Stimulated activated CD4-positive, alpha-beta T cell treated with anti-CD3 and anti-CD28 coated beads, Interleukin-2, amount 100 ng/mL, for 4 hours (primary cell): ENCODE data around the gene GPC4.

Source experiments
- DNase-seq: peaks from one replicate; pipeline ENCODE4 v3.0.0-alpha.2; 2020; ENCODE audit warnings: low read depth

GPC4 gene

GRCh38 chrX:133415276-133416105 lies at the start of gene GPC4:
TSS of gene GPC4 (minus strand) at chrX:133415489. CDS start at chrX:133414965, 524 bp downstream.
- no peak for DNase-seq

GRCh38 chrX:133461231-133461630 lies 45.9 kb upstream of the GPC4 start:
- no peak for DNase-seq

GRCh38 chrX:133454924-133455323 lies 39.6 kb upstream of the GPC4 start:
- no peak for DNase-seq

- DNase-seq: no peak
These were observed 39.2 kb upstream of the GPC4 start for GRCh38 chrX:133454491-133454914.

DNA sequence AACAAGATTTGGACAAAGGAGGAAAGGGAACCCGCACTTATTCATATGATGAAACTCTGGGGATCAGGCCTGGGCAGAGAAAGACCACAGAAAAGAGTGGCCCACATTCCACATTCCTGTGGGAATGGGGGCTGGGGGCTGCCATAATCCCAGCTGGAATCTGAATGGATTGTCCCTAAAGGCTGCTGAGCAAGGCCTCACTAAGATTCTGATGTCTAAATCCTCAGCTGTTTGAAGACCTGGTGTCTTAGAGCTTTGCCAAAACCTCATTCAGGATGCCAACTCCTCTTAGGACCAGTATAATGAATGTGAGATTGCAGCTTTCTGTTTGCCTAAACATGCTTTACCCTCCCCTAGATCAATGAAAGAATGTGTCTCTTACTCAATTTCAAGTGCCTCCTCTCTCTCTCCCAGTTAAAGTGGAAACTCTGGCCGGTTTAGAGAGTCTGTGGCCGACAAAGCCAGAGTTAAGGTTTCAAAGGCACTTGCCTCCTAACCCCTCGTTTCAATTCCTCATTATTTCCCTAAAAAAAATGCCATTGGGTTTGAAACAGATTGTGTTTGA lies 33.3 kb upstream of the GPC4 start:
- DNase-seq: no peak

DNA sequence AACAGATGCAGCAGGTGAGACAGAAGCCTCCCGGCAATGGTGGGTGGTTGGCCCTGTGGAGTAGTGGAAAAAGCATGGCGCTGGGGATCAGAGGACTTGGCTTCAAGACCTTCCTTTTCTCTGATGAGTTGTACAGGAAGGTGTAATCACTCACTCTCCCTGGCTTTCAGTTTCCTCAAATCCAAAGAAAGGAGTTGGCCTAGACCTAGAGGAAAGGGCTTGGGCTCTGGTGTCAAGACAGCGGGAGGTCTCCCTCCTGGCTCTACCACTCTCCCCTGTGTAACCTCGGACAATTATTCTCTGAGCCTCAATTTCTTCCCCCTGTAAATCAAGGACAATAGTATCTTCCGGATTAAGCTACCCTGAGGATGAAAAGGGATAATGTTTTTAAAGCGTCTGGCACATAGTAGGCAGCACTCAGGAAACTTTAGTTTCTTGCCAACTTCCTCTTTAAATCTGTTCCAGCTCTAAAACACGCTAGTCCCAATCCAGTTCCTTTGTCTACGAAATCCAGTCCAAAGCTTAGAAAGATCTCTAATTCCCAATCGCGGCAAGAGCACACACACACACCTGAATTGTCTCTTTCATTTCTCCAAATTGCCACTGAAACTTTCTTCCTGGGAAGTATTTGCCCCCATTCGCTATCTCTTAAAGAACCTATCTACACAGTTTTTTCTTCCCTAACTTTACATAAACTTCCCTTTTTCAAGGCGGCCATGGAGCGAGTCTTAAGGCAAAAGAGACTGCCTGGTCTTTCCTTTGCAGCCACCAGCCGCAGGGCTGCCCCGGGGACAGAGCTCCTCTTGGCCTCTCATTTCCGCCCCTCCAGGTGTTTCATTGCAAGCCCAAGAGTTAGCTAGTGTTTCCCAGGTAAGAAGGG lies 29.9 kb upstream of the GPC4 start:
- DNase-seq: no peak

DNA sequence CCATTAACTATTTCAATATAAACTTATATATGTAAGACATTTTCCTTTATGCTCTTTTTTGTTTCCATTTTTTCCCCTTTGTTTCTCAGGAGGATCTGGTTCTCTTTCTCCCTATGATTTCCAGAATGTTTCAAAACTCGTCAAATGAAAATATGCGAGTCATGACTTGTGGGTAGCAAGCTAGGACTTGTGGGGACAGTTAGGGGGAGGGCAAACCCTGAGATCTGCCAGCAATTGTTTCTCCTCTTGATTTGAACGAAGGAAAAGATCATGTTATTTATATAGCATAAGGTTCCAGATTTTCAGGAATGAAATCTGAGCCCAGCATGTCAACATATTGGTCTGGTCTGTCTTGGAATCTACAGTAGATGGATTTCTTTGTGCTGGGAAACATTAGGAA lies 28.9 kb upstream of the GPC4 start:
- no peak for DNase-seq

- no peak for DNase-seq
These were observed 25.5 kb upstream of the GPC4 start for GRCh38 chrX:133440797-133441163.

GRCh38 chrX:133440081-133440796 lies 24.9 kb upstream of the GPC4 start:
- no peak for DNase-seq

DNA sequence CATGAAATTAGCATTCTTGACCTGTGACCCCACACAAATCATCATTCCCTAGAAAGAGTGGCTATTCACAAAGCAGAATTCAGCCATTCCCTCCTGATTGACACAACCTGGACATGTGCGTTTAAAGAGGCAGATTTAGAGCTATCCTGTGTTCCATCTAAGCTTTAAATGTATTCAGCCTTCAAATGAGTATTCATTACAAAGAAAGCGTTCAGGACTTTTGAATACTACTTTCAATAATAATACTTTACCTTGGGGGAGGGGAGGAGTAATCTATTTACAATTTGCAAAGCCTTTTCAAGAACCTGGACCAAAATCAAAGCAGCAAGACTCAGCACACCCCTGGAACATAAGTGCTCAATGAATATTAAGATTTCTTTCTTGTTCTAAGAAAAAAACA lies 22.5 kb upstream of the GPC4 start:
- DNase-seq: no peak

- no peak for DNase-seq
These were observed 22.1 kb upstream of the GPC4 start for GRCh38 chrX:133437356-133437755.

DNA sequence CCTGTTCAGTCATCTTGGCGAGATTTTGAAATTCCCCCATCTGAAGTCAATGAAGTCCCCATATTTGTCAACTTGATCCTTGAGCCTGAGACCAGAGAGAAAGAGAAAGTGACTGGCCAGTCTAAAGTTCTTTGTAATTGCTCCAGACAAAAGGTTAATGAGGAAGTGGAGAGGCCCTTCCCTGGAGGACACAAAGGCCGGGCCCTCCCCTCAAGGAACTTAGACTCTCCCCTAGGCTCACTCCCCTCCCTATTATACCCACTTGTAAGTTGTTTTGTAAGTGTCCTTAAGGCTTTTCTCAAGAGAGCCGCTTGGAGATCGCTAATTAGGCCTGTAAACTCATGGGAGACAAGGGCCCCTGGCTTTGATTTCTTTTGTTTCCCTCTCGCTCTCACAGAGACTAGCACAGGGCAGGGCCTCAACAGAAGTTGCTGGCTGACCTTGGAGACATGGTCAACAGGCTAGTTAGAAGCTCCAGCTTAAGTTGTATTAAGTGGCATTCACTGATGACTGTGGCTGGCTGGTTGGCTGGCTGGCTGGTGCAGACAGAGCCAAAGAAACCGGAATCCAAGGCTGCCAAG lies 20.3 kb upstream of the GPC4 start:
- no peak for DNase-seq

GRCh38 chrX:133434197-133434820 lies 19.0 kb upstream of the GPC4 start:
- no peak for DNase-seq

DNA sequence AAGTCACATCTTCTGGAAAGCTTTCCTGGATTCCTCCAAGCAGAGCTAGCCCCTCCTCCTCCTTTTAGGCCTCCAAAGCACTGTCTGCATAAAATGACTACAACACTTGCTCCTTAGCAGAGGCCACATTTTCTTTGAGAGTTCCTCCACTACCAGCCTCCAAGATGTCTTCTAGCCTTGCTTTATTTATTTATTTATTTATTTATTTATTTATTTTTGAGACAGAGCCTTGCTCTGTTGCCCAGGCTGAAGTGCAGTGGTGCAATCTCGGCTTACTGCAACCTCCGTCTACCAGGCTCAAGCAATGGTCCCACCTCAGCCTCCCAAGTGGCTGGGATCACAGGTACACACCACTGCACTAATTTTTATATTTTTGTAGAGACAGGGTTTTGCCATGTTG lies 4.6 kb upstream of the GPC4 start:
- no peak for DNase-seq

GRCh38 chrX:133418588-133418987 lies 3.3 kb upstream of the GPC4 start:
- no peak for DNase-seq

DNA sequence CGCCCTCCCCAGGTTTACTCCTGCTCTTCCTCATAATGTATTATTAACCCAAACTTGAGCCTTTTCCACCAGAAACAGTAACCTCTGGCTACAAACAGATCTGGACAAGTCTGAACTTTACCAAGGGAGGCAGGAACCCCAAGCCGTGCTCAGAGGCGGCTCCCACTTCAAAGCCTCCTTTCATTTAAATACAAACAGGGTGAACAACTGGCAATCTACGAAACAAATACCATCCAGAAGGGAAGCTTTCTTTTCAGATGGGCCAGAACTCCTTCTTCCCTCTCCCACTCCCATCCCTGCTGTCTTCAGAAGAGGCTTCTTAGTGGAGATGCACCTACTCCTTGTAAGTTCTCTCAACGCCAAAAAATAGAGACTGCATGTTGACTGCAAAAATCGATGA lies 2.1 kb upstream of the GPC4 start:
- DNase-seq: no peak

GRCh38 chrX:133414406-133415275 lies 648 bp downstream of the GPC4 start:
- DNase-seq: no peak

DNA sequence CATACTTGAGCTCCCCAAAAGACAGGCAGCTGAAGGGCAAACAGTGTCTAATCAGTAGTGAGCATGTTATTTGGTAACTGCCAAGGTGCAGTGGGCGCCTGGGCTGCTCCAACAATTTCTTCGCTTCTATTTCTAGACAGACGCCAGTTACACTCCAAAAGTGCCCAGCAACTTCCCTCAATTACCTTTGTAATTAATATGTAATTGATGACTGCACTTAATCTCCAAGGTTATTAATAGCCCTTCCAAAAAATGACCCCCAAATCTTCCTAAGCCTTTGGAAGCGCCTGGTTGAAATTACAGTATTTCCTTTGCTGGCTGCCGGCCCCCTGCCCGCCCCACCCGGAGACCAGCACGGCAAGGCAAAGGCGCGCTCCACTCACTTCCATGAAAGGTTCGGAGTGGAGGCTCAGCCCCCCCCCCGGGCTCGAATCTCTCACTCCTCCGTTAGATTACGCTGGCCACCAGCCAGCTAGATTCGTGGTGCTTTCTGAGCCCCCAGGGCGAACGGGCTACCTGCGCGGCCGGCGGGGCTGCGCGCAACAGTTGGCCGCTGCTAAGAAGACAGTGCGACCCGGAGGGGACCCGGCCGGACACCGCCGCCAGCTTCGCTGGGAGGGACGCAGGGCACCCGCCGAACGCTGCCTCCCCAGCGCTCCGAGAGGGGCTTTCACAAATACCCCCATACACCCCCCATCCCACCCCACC lies 1.9 kb downstream of the GPC4 start:
- no peak for DNase-seq

DNA sequence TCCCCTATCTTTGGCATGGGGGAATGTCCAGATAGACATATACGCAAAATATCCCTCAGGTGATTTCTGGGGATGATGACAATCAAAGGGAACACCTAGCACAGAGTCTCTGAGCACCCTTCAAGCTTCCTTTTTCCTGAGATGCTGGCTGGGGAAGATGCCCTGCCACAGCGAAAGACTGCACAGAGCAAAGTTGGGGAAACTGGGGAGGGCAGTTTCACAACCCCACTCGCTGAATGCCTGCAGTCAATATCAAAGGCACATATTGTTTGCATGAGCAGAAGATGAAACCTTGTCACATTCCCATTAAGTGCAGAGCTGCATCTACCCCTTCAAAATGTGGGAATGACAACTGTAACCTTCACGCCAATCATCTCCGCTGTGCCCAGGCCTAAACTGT lies 2.6 kb downstream of the GPC4 start:
- no peak for DNase-seq

DNA sequence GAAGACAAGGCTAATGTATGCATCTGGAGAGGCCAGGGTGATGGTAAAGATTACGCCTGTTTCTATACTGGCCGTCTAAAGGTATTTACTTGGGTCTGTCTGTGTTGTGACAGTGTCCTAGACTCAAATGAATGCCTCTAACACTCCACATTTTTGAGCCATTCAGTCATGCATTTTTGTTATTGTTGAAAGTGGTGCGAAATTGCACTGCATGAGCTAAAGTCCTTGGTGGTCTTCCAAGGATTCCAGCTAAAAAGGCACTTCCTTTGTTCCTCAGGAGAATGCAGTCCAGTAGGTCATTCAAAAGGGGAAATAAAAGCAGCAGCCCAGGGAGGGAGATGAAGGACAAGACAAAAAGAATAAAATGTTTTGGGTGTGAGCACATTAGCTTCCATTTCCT lies 3.0 kb downstream of the GPC4 start:
- DNase-seq: no peak
